Suprapubic skin (tissue), 4 donors: ENCODE data around the gene FAM193B.

Source experiments
- EP300 ChIP-seq: sonication (generic); formaldehyde crosslinking; IDR thresholded peaks from one replicate; pipeline ENCODE4 v1.6.1; 2017; ENCODE audit warnings: antibody characterized with exemption
- POLR2A ChIP-seq, 2 donors: fragments of 450-650 bp; IDR thresholded peaks; one replicate each; pipeline ENCODE4 v1.6.1; 2017; ENCODE audit warnings: antibody characterized with exemption in 2 of 2, mild to moderate bottlenecking in 2 of 2, moderate library complexity in 2 of 2
- POLR2AphosphoS5 ChIP-seq, 3 donors: sonication (generic); formaldehyde crosslinking; IDR thresholded peaks; one replicate each; pipeline ENCODE4 v1.6.1; 2017; ENCODE audit warnings: antibody characterized with exemption in 3 of 3
- TF ChIP-seq, protein P1 (sequence below), 2 donors: fragments of 200-600 bp in 1 of 2; fragments of 450-650 bp in 1 of 2; sonication (generic) in 1 of 2; IDR thresholded peaks; one replicate each; pipeline ENCODE4 v1.5.1; 2016 to 2019; ENCODE audit warnings: antibody characterized with exemption in 2 of 2, mild to moderate bottlenecking in 1 of 2, moderate library complexity in 1 of 2

DNA sequence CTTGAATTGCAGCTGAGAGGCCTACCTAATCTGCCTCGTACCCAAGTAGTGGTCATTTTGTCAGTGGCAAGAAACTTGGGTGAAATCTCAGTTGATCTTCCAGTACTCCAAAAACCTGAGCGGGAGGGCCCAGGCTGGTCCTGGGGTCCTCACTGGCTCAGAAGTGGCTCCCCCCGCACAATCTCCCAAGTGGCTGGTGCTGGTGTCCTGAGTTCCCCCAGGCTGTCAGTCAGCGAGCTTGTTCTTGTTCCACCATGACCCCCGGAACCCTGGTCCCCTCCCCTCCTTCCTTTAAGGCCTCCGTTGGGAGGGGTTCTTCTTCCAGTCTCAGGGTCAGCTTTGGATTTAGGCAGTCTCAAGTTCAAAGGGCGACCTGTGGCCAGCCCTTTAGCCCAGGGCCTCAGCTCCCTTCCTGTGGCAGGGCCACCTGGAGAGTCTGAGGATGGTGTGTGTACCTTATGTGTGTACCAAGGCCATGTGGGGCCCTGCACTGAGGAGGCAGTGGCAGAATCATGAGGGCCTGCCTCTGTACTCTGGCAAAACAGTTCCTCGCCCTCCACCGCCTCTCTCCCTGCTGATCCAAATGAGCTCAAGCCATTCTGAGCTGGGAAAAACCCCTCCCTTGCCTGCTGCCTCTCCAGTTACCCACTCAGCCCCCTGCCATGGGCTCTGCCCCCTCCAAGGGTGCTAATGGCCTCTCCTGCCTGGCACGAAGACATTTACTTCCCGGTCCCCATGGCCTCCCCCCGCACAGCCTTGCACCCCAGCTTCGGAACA is 76.5 kb downstream of the FAM193B start:
- TF ChIP-seq, protein P1, sequence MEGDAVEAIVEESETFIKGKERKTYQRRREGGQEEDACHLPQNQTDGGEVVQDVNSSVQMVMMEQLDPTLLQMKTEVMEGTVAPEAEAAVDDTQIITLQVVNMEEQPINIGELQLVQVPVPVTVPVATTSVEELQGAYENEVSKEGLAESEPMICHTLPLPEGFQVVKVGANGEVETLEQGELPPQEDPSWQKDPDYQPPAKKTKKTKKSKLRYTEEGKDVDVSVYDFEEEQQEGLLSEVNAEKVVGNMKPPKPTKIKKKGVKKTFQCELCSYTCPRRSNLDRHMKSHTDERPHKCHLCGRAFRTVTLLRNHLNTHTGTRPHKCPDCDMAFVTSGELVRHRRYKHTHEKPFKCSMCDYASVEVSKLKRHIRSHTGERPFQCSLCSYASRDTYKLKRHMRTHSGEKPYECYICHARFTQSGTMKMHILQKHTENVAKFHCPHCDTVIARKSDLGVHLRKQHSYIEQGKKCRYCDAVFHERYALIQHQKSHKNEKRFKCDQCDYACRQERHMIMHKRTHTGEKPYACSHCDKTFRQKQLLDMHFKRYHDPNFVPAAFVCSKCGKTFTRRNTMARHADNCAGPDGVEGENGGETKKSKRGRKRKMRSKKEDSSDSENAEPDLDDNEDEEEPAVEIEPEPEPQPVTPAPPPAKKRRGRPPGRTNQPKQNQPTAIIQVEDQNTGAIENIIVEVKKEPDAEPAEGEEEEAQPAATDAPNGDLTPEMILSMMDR (IDR thresholded peaks at IDR 0.05) = no peak
- no peak for TF ChIP-seq POLR2A (IDR thresholded peaks at IDR 0.05)
- TF ChIP-seq POLR2AphosphoS5 (IDR thresholded peaks at IDR 0.05) = no peak
- TF ChIP-seq EP300 = no peak
